ENCODE results near the gene TUSC2. TPM values are rescaled to one million over a fixed set of nuclear protein-coding genes. Genes with fewer than 3 reads are reported as not detected.

TUSC2 gene
- total RNA-seq, 1 experiment from 2014 or later: 34.0 TPM

Other genes starting within 250 kb of the TUSC2 start
- 89.1 TPM for gene RBM5, start 239.3 kb downstream of the TUSC2 start, total RNA-seq (2021; ENCODE audit: unreplicated experiment)
- 15.7 TPM for gene SEMA3F, start 172.9 kb downstream of the TUSC2 start, total RNA-seq (2021; ENCODE audit: unreplicated experiment)
- not detected for gene GNAT1, start 136.6 kb downstream of the TUSC2 start, total RNA-seq (2021; ENCODE audit: unreplicated experiment)
- 3.1 TPM for gene SLC38A3, start 123.0 kb downstream of the TUSC2 start, total RNA-seq (2021; ENCODE audit: unreplicated experiment)
- gene GNAI2, start 92.0 kb downstream of the TUSC2 start, total RNA-seq (2021; ENCODE audit: unreplicated experiment): 170 TPM
- 46.2 TPM for gene SEMA3B, start 59.1 kb downstream of the TUSC2 start, total RNA-seq (2021; ENCODE audit: unreplicated experiment)
- gene LSMEM2, start 49.1 kb downstream of the TUSC2 start, total RNA-seq (2021; ENCODE audit: unreplicated experiment): not detected
- gene IFRD2, start 35.8 kb downstream of the TUSC2 start, total RNA-seq (2021; ENCODE audit: unreplicated experiment): 146 TPM
- gene HYAL3, start 28.8 kb downstream of the TUSC2 start, total RNA-seq (2021; ENCODE audit: unreplicated experiment): 10.3 TPM
- 21.3 TPM for gene NAA80, start 28.8 kb downstream of the TUSC2 start, total RNA-seq (2021; ENCODE audit: unreplicated experiment)
- 6.1 TPM for gene HYAL1, start 24.6 kb downstream of the TUSC2 start, total RNA-seq (2021; ENCODE audit: unreplicated experiment)
- gene HYAL2, start 5.5 kb downstream of the TUSC2 start, total RNA-seq (2021; ENCODE audit: unreplicated experiment): 42.2 TPM
- gene RASSF1, start 12.6 kb upstream of the TUSC2 start, total RNA-seq (2021; ENCODE audit: unreplicated experiment): 29.6 TPM
- gene ZMYND10, start 17.5 kb upstream of the TUSC2 start, total RNA-seq (2021; ENCODE audit: unreplicated experiment): 3.3 TPM
- gene NPRL2, start 22.6 kb upstream of the TUSC2 start, total RNA-seq (2021; ENCODE audit: unreplicated experiment): 35.4 TPM
- 9.5 TPM for gene CYB561D2, start 22.6 kb upstream of the TUSC2 start, total RNA-seq (2021; ENCODE audit: unreplicated experiment)
- 24.6 TPM for gene TMEM115, start 31.3 kb upstream of the TUSC2 start, total RNA-seq (2021; ENCODE audit: unreplicated experiment)
- 10.2 TPM for gene CACNA2D2, start 175.4 kb upstream of the TUSC2 start, total RNA-seq (2021; ENCODE audit: unreplicated experiment)
- 10.1 TPM for gene C3orf18, start 239.5 kb upstream of the TUSC2 start, total RNA-seq (2021; ENCODE audit: unreplicated experiment)
- gene HEMK1, start 241.3 kb upstream of the TUSC2 start, total RNA-seq (2021; ENCODE audit: unreplicated experiment): 20.5 TPM